ENCODE data around the gene SSTR5.

DNA sequence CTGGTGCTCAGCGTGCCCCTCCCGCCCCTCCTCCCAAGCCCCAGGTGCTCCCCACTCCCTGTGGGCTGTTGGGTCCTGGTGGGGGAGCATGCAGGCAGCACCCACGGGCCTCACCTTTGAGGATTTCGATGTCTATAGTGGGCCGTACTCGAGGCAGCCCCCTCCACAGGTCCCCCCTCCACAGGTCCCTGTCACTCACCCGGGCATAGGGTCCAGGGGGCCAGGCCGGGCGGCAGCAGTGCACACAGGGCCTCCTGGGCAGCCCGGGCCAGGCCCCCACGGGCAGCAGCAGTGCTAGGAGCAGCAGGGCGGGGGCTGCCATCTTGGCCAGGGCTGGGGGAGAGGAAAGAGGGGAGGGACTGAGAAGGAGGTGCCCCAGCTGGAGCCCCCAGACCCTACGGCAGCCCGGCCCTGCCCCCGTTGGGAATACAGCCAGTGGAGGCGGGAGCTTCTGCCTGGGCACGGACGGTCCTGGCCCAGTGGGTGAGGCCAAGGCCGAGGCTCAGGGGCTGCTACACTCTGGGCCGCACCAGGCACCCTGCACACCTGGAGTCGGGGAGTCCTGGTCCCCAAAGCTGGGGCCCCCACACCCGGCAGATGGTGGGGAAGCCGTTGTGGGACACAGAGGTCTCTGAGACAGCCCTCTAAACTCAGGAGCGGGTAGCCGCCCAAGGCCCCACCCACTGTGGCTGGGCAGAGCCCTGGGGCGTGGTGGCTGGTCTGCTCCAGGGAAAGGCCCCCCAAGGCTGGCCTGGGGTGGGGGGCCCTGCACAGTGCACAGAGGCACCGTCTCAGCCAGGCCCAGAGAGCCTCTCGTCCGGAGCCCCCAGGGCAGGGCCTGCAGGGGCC lies 22.3 kb downstream of the SSTR5 start:
- TF ChIP-seq EP300 (IDR thresholded peaks at IDR 0.05) (no peak), POLR2A (IDR thresholded peaks at IDR 0.05) (no peak)
- TF ChIP-seq, protein P1, sequence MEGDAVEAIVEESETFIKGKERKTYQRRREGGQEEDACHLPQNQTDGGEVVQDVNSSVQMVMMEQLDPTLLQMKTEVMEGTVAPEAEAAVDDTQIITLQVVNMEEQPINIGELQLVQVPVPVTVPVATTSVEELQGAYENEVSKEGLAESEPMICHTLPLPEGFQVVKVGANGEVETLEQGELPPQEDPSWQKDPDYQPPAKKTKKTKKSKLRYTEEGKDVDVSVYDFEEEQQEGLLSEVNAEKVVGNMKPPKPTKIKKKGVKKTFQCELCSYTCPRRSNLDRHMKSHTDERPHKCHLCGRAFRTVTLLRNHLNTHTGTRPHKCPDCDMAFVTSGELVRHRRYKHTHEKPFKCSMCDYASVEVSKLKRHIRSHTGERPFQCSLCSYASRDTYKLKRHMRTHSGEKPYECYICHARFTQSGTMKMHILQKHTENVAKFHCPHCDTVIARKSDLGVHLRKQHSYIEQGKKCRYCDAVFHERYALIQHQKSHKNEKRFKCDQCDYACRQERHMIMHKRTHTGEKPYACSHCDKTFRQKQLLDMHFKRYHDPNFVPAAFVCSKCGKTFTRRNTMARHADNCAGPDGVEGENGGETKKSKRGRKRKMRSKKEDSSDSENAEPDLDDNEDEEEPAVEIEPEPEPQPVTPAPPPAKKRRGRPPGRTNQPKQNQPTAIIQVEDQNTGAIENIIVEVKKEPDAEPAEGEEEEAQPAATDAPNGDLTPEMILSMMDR (IDR thresholded peaks at IDR 0.05): no peak
